ENCODE data around the gene STAB2.

The STAB2 gene

GRCh38 chr12:103780992-103781391, 193.9 kb downstream of the STAB2 start:
- no peak for DNase-seq (ENCODE audit: low spot score)

- DNase-seq (ENCODE audit: low spot score) = no peak
Measured at GRCh38 chr12:103782399-103782798, 195.3 kb downstream of the STAB2 start.

- DNase-seq (ENCODE audit: low spot score) = no peak
Measured at GRCh38 chr12:103783744-103784664, 196.9 kb downstream of the STAB2 start.

GRCh38 chr12:103785243-103786031, 198.4 kb downstream of the STAB2 start:
- no peak for DNase-seq (ENCODE audit: low spot score)

- DNase-seq (ENCODE audit: low spot score) = no peak
Measured at GRCh38 chr12:103786201-103786600, 199.1 kb downstream of the STAB2 start.

GRCh38 chr12:103791350-103791920, 204.4 kb downstream of the STAB2 start:
- DNase-seq (ENCODE audit: low spot score) = no peak

GRCh38 chr12:103793046-103793445, 206.0 kb downstream of the STAB2 start:
- DNase-seq (ENCODE audit: low spot score) = no peak

GRCh38 chr12:103793512-103794045, 206.5 kb downstream of the STAB2 start:
- no peak for DNase-seq (ENCODE audit: low spot score)

GRCh38 chr12:103794309-103795213, 207.5 kb downstream of the STAB2 start:
- DNase-seq (ENCODE audit: low spot score) = no peak

- DNase-seq (ENCODE audit: low spot score) = no peak
Measured at GRCh38 chr12:103798586-103798985, 211.5 kb downstream of the STAB2 start.

GRCh38 chr12:103799504-103799856, 212.4 kb downstream of the STAB2 start:
- DNase-seq (ENCODE audit: low spot score) = no peak

GRCh38 chr12:103799857-103800771, 213.0 kb downstream of the STAB2 start:
- peak; percentile 25 for DNase-seq (ENCODE audit: low spot score)

GRCh38 chr12:103801709-103802585, 214.9 kb downstream of the STAB2 start:
- DNase-seq (ENCODE audit: low spot score) = no peak

- DNase-seq (ENCODE audit: low spot score) = no peak
Measured at GRCh38 chr12:103802586-103802886, 215.5 kb downstream of the STAB2 start.

GRCh38 chr12:103803847-103804246, 216.8 kb downstream of the STAB2 start:
- DNase-seq (ENCODE audit: low spot score) = no peak

GRCh38 chr12:103805655-103806360, 218.7 kb downstream of the STAB2 start:
- no peak for DNase-seq (ENCODE audit: low spot score)

GRCh38 chr12:103806803-103807202, 219.7 kb downstream of the STAB2 start:
- DNase-seq (ENCODE audit: low spot score) = no peak

GRCh38 chr12:103807561-103808238, 220.6 kb downstream of the STAB2 start:
- DNase-seq (ENCODE audit: low spot score) = no peak
